ENCODE measurements around the gene CLUH.

DNA sequence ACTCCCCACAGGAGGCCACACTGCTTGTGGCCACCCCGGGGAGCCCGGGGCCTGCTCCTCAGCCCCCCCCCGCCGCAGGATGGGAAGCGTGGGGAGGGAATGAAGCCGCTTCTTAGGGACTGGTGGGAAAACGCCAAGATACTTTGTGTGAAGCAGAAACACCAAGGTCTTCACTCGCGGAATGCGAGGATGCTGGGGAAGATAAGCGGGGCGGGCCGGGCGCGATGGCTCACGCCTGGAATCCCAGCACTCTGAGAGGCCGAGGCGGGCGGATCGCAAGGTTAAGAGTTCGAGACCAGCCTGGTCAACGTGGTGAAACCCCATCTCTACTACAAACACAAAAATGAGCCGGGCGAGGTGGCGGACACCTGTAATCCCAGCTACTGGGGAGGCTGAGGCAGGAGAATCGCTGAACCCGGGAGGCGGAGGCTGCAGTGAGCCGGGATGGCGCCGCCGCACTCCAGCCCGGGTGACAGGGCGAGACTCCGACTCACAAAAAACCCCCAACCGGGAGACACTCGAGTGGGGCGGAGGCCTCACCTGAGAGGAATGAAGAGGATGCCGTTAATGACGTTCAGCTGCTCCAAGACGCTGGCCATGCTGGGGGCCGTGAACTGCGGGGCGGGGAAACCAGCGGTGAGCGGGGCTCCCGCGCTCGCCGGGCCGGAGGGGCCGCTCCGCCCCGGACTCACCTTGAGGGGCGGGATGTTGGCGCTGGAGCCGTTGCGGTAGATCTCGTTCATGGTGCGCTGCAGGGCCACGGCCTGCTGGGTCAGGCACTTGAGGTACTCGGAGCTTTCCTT, 20.3 kb downstream of the CLUH start:
- TF ChIP-seq CTCF (conservative IDR thresholded peaks at IDR 0.05) (no peak), ZFX (IDR thresholded peaks at IDR 0.05) (no peak)
